Mesodermal cell (in vitro differentiated cells): ENCODE data around the gene FAM3B.

ENCODE experiments used
- H3K27ac ChIP-seq: 2 replicates; pipeline ENCODE4 v1.7.0; 2013; ENCODE audit warnings: mild to moderate bottlenecking, low read depth, low read length, moderate library complexity; ENCODE audit not compliant: severe bottlenecking
- H3K36me3 ChIP-seq: 2 replicates; pipeline ENCODE4 v1.7.1; 2013; ENCODE audit warnings: mild to moderate bottlenecking, low read length, moderate library complexity; ENCODE audit not compliant: control insufficient read depth, insufficient read depth
- H3K4me1 ChIP-seq: one replicate; pipeline ENCODE4 v1.7.1; 2013; ENCODE audit warnings: mild to moderate bottlenecking, low read length; ENCODE audit not compliant: insufficient read depth, control insufficient read depth, poor library complexity, severe bottlenecking
- H3K4me3 ChIP-seq: 2 replicates; pipeline ENCODE4 v1.7.0; 2013; ENCODE audit warnings: low read length, control low read depth, mild to moderate bottlenecking; ENCODE audit not compliant: insufficient read depth, poor library complexity, severe bottlenecking; ENCODE audit errors: extremely low read depth
- H3K9me3 ChIP-seq: 2 replicates; pipeline ENCODE4 v1.7.1; 2013; ENCODE audit warnings: mild to moderate bottlenecking, low read length, moderate library complexity; ENCODE audit not compliant: control insufficient read depth
- WGBS, 2 experiments: methylation state at CpG; one replicate each; pipeline ENCODE4 v1.1.5; 2013; ENCODE audit warnings: missing lambda C conversion rate in 2 of 2; ENCODE audit not compliant: insufficient coverage in 2 of 2; 5-methylcytosine and 5-hydroxymethylcytosine counted together

The FAM3B gene

GRCh38 chr21:41370840-41371684, 54.5 kb downstream of the FAM3B start:
- no peaks in the 10 kb centered on the region for H3K36me3 ChIP-seq
- no peaks in the 10 kb centered on the region for H3K4me1 ChIP-seq
- no peak overlapping the region for H3K4me3 ChIP-seq
- WGBS, 2 experiments: 76 to 87% methylated on average over 10 to 11 of the region's 12 CpGs
- no peak overlapping the region for H3K27ac ChIP-seq
- no peaks in the 10 kb centered on the region for H3K9me3 ChIP-seq

- no peaks in the 10 kb centered on the region for H3K36me3 ChIP-seq
These were observed 55.1 kb downstream of the FAM3B start for GRCh38 chr21:41371685-41372030.

GRCh38 chr21:41373253-41373652, 56.7 kb downstream of the FAM3B start:
- no peak overlapping the region for H3K4me3 ChIP-seq
- H3K27ac ChIP-seq: no peak overlapping the region
- WGBS, 2 experiments: 65 to 81% methylated on average over 3 of the region's 4 CpGs
- H3K9me3 ChIP-seq: no peaks in the 10 kb centered on the region
- no peaks in the 10 kb centered on the region for H3K4me1 ChIP-seq
- no peaks in the 10 kb centered on the region for H3K36me3 ChIP-seq

More at GRCh38 chr21:41371685-41372030, 55.1 kb downstream of the FAM3B start:
- Histone ChIP-seq H3K27ac (no peak overlapping the region), H3K4me3 (no peak overlapping the region), H3K4me1 (no peaks in the 10 kb centered on the region), H3K9me3 (no peaks in the 10 kb centered on the region)
- WGBS, 2 experiments: 94 to 98% methylated on average over 6 to 7 of the region's 7 CpGs

GRCh38 chr21:41373763-41374162, 57.2 kb downstream of the FAM3B start:
- Histone ChIP-seq H3K36me3 (no peaks in the 10 kb centered on the region), H3K9me3 (no peaks in the 10 kb centered on the region), H3K4me1 (no peaks in the 10 kb centered on the region), H3K4me3 (no peak overlapping the region), H3K27ac (no peak overlapping the region)
- 90% methylated on average over 6 of the region's 8 CpGs; no CpG with 5 or more reads in 1 of the 2 experiments for whole genome bisulfite sequencing, 2 experiments

GRCh38 chr21:41374177-41374712, 57.6 kb downstream of the FAM3B start:
- Histone ChIP-seq H3K4me3 (no peak overlapping the region), H3K27ac (no peak overlapping the region), H3K36me3 (no peaks in the 10 kb centered on the region), H3K9me3 (no peaks in the 10 kb centered on the region), H3K4me1 (no peaks in the 10 kb centered on the region)
- 90 to 92% methylated on average over 11 to 12 of the region's 14 CpGs for WGBS, 2 experiments

GRCh38 chr21:41374867-41375533, 58.4 kb downstream of the FAM3B start:
- H3K27ac ChIP-seq: no peak overlapping the region
- no peaks in the 10 kb centered on the region for H3K9me3 ChIP-seq
- WGBS, 2 experiments: 75 to 82% methylated on average over 5 of the region's 5 CpGs
- H3K36me3 ChIP-seq: no peaks in the 10 kb centered on the region
- H3K4me3 ChIP-seq: no peak overlapping the region
- H3K4me1 ChIP-seq: no peaks in the 10 kb centered on the region

GRCh38 chr21:41375875-41376274, 59.3 kb downstream of the FAM3B start:
- Histone ChIP-seq H3K4me1 (no peaks in the 10 kb centered on the region), H3K4me3 (no peak overlapping the region), H3K27ac (no peak overlapping the region), H3K9me3 (no peaks in the 10 kb centered on the region), H3K36me3 (no peaks in the 10 kb centered on the region)
- 86 to 91% methylated on average over 5 of the region's 5 CpGs for WGBS, 2 experiments

GRCh38 chr21:41377715-41378114, 61.1 kb downstream of the FAM3B start:
- Histone ChIP-seq H3K4me3 (no peak overlapping the region), H3K9me3 (peaks cover 5% of the 10 kb centered on the region), H3K4me1 (no peaks in the 10 kb centered on the region), H3K27ac (no peak overlapping the region), H3K36me3 (no peaks in the 10 kb centered on the region)
- 72 to 84% methylated on average over 12 to 15 of the region's 16 CpGs for WGBS, 2 experiments

- Histone ChIP-seq H3K4me3 (no peak overlapping the region), H3K4me1 (no peaks in the 10 kb centered on the region), H3K9me3 (peaks cover 5% of the 10 kb centered on the region), H3K36me3 (no peaks in the 10 kb centered on the region), H3K27ac (no peak overlapping the region)
- WGBS, 2 experiments: 73 to 76% methylated on average over 5 to 7 of the region's 8 CpGs
These were observed 62.2 kb downstream of the FAM3B start for GRCh38 chr21:41378849-41379248.

GRCh38 chr21:41379901-41380300, 63.3 kb downstream of the FAM3B start:
- H3K27ac ChIP-seq: no peak overlapping the region
- H3K4me3 ChIP-seq: no peak overlapping the region
- peaks cover 5% of the 10 kb centered on the region for H3K9me3 ChIP-seq
- no peaks in the 10 kb centered on the region for H3K4me1 ChIP-seq
- WGBS, 2 experiments: 86 to 95% methylated on average over 10 to 11 of the region's 12 CpGs
- H3K36me3 ChIP-seq: no peaks in the 10 kb centered on the region

GRCh38 chr21:41381731-41382130, 65.1 kb downstream of the FAM3B start:
- Histone ChIP-seq H3K36me3 (no peaks in the 10 kb centered on the region), H3K4me1 (no peaks in the 10 kb centered on the region), H3K27ac (no peak overlapping the region), H3K4me3 (no peak overlapping the region), H3K9me3 (peaks cover 5% of the 10 kb centered on the region)
